ENCODE data around the gene SUSD4. TPM values are rescaled to one million over a fixed set of nuclear protein-coding genes. Genes with fewer than 3 reads are reported as not detected.

SUSD4 gene
- 0.47 and 2.9 TPM in 2 replicates for total RNA-seq

GRCh38 chr1:223363856-223364684 is at the start of gene SUSD4:
SUSD4 (minus strand) TSS chr1:223364176; CDS start chr1:223363425, 751 bp downstream.

GRCh38 chr1:223393275-223394214 is 29.6 kb upstream of the SUSD4 start, which contains the start of gene CCDC185:
CCDC185 (plus strand) TSS chr1:223393415; CDS start chr1:223393476, 61 bp downstream.

Other genes with a start within 250 kb of the SUSD4 start
- 0.08 and 0.27 TPM in 2 replicates for gene TLR5, start 220.9 kb downstream of the SUSD4 start, total RNA-seq
- gene CCDC185, start 29.2 kb upstream of the SUSD4 start, total RNA-seq, result not detected in 2 replicates

Data from hair follicular keratinocyte (primary cell).